NCI-H146 treated with DMSO at 0.1 percent for 48 hours (cell line): Measurements from ENCODE around the gene IRGM.

Experiments
- DNase-seq: peaks from one replicate; lab custom pipeline; 2025; ENCODE audit not compliant: unreplicated experiment; lab: John Stamatoyannopoulos, UW

Gene IRGM

DNA sequence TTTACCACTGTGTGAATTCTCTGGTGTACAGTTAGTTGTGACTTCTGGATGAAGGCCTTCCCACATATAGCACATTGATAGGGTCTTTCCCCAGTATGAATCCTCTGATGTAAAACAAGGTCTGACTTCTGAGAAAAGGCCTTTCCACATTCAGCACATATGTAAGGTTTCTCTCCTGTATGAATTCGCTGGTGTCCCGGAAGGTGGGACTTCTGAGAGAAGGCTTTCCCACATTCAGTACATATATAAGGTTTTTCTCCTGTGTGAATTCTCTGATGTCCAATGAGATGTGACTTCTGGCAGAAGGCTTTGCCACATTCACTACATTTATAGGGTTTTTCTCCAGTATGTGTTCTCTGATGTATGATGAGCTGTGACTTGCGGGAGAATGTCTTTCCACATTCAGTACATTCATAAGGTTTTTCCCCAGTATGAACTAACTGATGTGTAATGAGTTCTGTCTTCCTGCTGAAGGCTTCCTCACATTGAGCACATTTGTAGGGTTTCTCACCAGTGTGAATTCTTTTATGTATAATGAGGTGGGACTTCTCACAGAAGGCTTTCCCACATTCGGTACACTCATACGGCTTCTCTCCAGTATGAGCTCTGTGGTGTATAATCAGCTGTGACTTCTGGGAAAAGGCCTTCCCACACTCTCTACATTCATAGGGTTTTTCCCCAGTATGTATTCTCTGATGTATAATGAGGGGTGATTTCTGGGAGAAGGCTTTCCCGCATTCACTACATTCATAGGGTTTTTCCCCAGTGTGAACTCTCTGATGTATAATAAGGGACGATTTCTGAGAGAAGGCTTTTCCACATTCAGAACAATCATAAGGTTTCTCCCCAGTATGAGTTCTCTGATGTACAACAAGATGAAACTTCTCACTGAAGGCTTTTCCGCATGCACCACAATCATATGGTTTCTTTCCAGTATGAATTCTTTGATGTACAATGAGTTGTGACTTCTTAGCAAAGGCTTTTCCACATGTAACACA lies 49.4 kb downstream of the IRGM start:
- no peak for DNase-seq
